HepG2 (cell line): ENCODE results near the gene KRTAP3-2. TPM values are rescaled to one million over a fixed set of nuclear protein-coding genes. Genes with fewer than 3 reads are reported as not detected.

ENCODE experiments used
- ATAC-seq: fragments of 200-7000 bp; cut with Tn5 transposase; 3 replicates; pipeline ENCODE4 v1.9.1; 2020; ENCODE audit warnings: mild to moderate bottlenecking, moderate library complexity
- BruUV-seq: library from RNA; stranded (reverse); fragments of 400-500 nt; replicated peaks from 2 replicates; lab custom pipeline; 2021; lab: Mats Ljungman, UMichigan
- CTCF ChIA-PET: fragments of 300-600 bp; formaldehyde crosslinking; extraction: SDS; loops from one replicate; lab custom pipeline; 2021; ENCODE audit warnings: low total read pairs, inconsistent platforms, low intra/inter-chr PET ratio; lab: Yijun Ruan, JAX
- POLR2A ChIA-PET: fragments of 350-600 bp; sonication (Branson Sonifier 250); formaldehyde crosslinking; loops from one replicate; lab custom pipeline; 2020; ENCODE audit warnings: antibody characterized with exemption, inconsistent platforms; lab: Yijun Ruan, JAX
- DNase-seq: peaks from one replicate; pipeline ENCODE4 v3.0.0-alpha.2; 2015; ENCODE audit warnings: low spot score
- FAIRE-seq: peaks from 3 replicates; lab custom pipeline; 2011; peaks lifted over from hg19 to GRCh38; lab: Jason Lieb, UNC
- H2AFZ ChIP-seq: one replicate; pipeline ENCODE4 v1.6.1; 2011; ENCODE audit warnings: low read length, inconsistent platforms
- H3K27ac ChIP-seq: fragments of 300-600 bp; 3 replicates; pipeline ENCODE4 v1.8.0; 2011; ENCODE audit warnings: mixed run types, mild to moderate bottlenecking, mixed read lengths, low read length, inconsistent platforms; ENCODE audit not compliant: insufficient read depth; ENCODE audit errors: extremely low read length
- H3K27me3 ChIP-seq, 2 experiments: fragments of 200-600 bp in 1 of 2; 2 replicates in 1 of 2; 3 replicates in 1 of 2; pipeline versions ENCODE4 v1.6.0 to v1.8.0; 2011; ENCODE audit warnings: low read length in 2 of 2, mild to moderate bottlenecking in 2 of 2, moderate library complexity in 2 of 2, inconsistent platforms in 1 of 2; ENCODE audit not compliant: insufficient read depth in 2 of 2, control insufficient read depth in 1 of 2
- H3K36me3 ChIP-seq, 2 experiments: fragments of 200-600 bp in 1 of 2; replicated peaks in 1 of 2; 2 replicates in 1 of 2; 3 replicates in 1 of 2; pipeline versions ENCODE4 v1.5.1 to v1.8.0; 2011; ENCODE audit warnings: low read length in 2 of 2, inconsistent platforms in 1 of 2; ENCODE audit not compliant: insufficient read depth in 2 of 2, control insufficient read depth in 1 of 2
- H3K4me1 ChIP-seq: 2 replicates; pipeline ENCODE4 v1.5.1; 2012; ENCODE audit warnings: low read length, inconsistent platforms; ENCODE audit not compliant: insufficient read depth
- H3K4me2 ChIP-seq: 2 replicates; pipeline ENCODE4 v1.6.0; 2011; ENCODE audit warnings: low read depth, low read length, inconsistent platforms
- H3K4me3 ChIP-seq, 3 experiments: fragments of 200-600 bp in 1 of 3; sonication (generic), shearing (Covaris generic) in 1 of 3; replicated peaks in 1 of 3; 2 replicates each; pipeline ENCODE4 v1.5.1; 2011 to 2016; ENCODE audit warnings: low read length in 3 of 3, inconsistent platforms in 2 of 3, low read depth in 2 of 3, mild to moderate bottlenecking in 2 of 3, control low read depth in 1 of 3, mixed read lengths in 1 of 3; ENCODE audit not compliant: insufficient read depth in 1 of 3
- H3K79me2 ChIP-seq: one replicate; pipeline ENCODE4 v1.6.1; 2011; ENCODE audit warnings: low read length, inconsistent platforms; ENCODE audit not compliant: insufficient read depth
- H3K9ac ChIP-seq: 2 replicates; pipeline ENCODE4 v1.6.0; 2011; ENCODE audit warnings: mild to moderate bottlenecking, low read depth, low read length, inconsistent platforms; ENCODE audit not compliant: insufficient read depth
- H3K9me3 ChIP-seq: 2 replicates; pipeline ENCODE4 v1.5.1; 2012; ENCODE audit warnings: mild to moderate bottlenecking, low read length
- H4K20me1 ChIP-seq: 2 replicates; pipeline ENCODE4 v1.6.0; 2011; ENCODE audit warnings: inconsistent platforms, mild to moderate bottlenecking, low read length, moderate library complexity; ENCODE audit not compliant: insufficient read depth
- CENPX ChIP-seq: sonication (generic); formaldehyde crosslinking; IDR thresholded peaks from 2 replicates; pipeline ENCODE4 v1.9.0; 2021; ENCODE audit warnings: mild to moderate bottlenecking, missing genetic modification reagents, moderate library complexity
- MAFF ChIP-seq: IDR thresholded peaks from 2 replicates; pipeline ENCODE4 v1.6.1; 2011; ENCODE audit warnings: low read depth, low read length, improper control_type of control experiment
- ZBTB38 ChIP-seq: sonication (generic); formaldehyde crosslinking; IDR thresholded peaks from 2 replicates; pipeline ENCODE4 v1.5.1; 2020; ENCODE audit warnings: mild to moderate bottlenecking, missing genetic modification reagents
- ZFYVE20 ChIP-seq: sonication (generic); formaldehyde crosslinking; IDR thresholded peaks from 2 replicates; pipeline ENCODE4 v1.8.0; 2023; ENCODE audit warnings: low read depth, mild to moderate bottlenecking, moderate library complexity, missing genetic modification reagents, borderline replicate concordance
- ZNF264 ChIP-seq: sonication (generic); formaldehyde crosslinking; IDR thresholded peaks from 2 replicates; pipeline ENCODE4 v1.4.0; 2020; ENCODE audit warnings: missing genetic modification reagents
- ZNF3 ChIP-seq: IDR thresholded peaks from 2 replicates; pipeline ENCODE4 v1.7.0; 2017; ENCODE audit warnings: inconsistent platforms
- ZNF629 ChIP-seq: sonication (generic); formaldehyde crosslinking; conservative IDR thresholded peaks from 2 replicates; pipeline ENCODE4 v1.5.0; 2020; ENCODE audit warnings: missing genetic modification reagents
- WGBS: methylation state at CpG from one replicate; pipeline ENCODE4 v1.1.6; 2017; ENCODE audit warnings: low lambda C conversion rate; 5-methylcytosine and 5-hydroxymethylcytosine counted together
- in situ Hi-C: cut with HindIII; loops from 2 replicates; pipeline ENCODE4 v1.10.0; 2017; ENCODE audit warnings: low pct_unique_long_range_greater_than_20kb; ENCODE audit not compliant: extremely low pct_ligation_motif_present
- intact Hi-C: fragments of 100-400 bp; cut with micrococcal nuclease; formaldehyde crosslinking; loops from one replicate; pipeline ENCODE4 v1.10.0; 2022; ENCODE audit not compliant: unreplicated experiment
- polyA plus RNA-seq, 8 experiments: library from polyadenylated mRNA; depleted of rRNA in 3 of 8; stranded (reverse) in 7 of 8; unstranded in 1 of 8; fragments of >200 nt; fragmentation: Illumina TruSeq in 4 of 8; extraction: Trizol in 4 of 8; gene quantifications; 2 replicates each; pipeline versions ENCODE4 v1.2.1 to v1.2.3, GENCODE V29; 2011 to 2016; ENCODE audit warnings: low read depth in 4 of 8, missing spikeins in 1 of 8, mixed read lengths in 1 of 8; ENCODE audit not compliant: insufficient read depth in 1 of 8
- total RNA-seq, 5 experiments: library from RNA; depleted of rRNA; stranded (reverse); fragments of >200 nt; fragmentation: Illumina TruSeq; extraction: Trizol; gene quantifications; 2 replicates each; pipeline ENCODE4 v1.2.3, GENCODE V29; 2016; ENCODE audit warnings: low read depth in 1 of 5
- TF ChIP-seq, protein P1 (sequence below): sonication (generic); formaldehyde crosslinking; IDR thresholded peaks from 2 replicates; pipeline ENCODE4; 2020; ENCODE audit warnings: missing genetic modification reagents, mild to moderate bottlenecking, borderline replicate concordance
- TF ChIP-seq, protein P2 (sequence below): sonication (generic); formaldehyde crosslinking; IDR thresholded peaks from 2 replicates; pipeline ENCODE4 v1.8.0; 2022; ENCODE audit warnings: mild to moderate bottlenecking, missing genetic modification reagents, moderate library complexity
- TF ChIP-seq, protein P3 (sequence below): sonication (generic); IDR thresholded peaks from 2 replicates; pipeline ENCODE4 v1.6.1; 2016; ENCODE audit warnings: low read depth, borderline replicate concordance
- TF ChIP-seq, protein P4 (sequence below): sonication (generic); formaldehyde crosslinking; conservative IDR thresholded peaks from 2 replicates; pipeline ENCODE4 v1.4.0; 2020; ENCODE audit warnings: missing genetic modification reagents

The KRTAP3-2 gene
- total and polyA plus RNA-seq, 2 of the 13 experiments (the other 11 are each of a cell fraction or from before 2014, with no cell fraction given): not detected

DNA sequence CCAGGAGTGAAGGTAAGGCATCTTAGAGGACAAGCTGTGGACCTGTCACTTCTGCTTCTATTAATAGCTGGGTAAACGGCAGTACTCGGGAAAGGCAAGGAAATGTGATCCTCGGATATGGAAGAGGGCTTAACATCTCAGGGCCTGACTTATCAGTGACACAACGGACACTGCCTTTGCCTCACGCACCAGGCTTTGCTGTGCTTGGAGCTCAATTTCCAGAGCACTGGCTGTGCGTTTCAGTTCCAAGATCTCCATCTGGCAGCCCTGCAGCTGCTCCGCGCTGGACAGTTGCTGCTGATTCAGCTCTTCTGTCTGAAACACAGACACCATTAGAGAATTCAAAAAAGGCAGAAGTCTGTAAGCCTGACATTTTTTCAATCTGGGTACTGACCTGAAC is 19.1 kb downstream of the KRTAP3-2 start (continued):
- 0 out of 2 replicates have a peak, but pooled peaks have one; percentile 35 for TF ChIP-seq MAFF
- peak; percentile 43; the same call in 1 of the 2 replicates for TF ChIP-seq ZBTB38 (CRISPR knock-in tag)

DNA sequence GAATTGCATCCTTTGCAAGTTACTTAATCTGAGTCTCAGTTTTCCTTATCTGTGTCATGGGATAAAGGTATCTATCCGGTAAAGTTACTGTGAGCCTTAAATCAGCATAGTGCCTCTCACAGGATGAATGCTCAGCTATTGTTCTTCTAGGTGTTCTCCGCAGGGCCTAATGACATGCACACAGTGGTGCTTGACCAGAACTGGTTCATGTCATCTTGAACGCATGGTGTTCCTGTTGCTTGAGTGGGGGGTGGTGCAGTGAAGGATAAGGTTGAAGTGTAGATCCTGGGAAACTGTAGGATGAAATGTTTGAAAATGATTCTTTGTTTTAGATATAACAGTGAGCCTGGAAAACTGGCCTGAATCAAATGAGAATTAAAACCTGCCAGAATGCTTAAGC is 19.6 kb downstream of the KRTAP3-2 start:
- Histone ChIP-seq H2AFZ (no peak overlapping the region), H3K27ac (no peak overlapping the region), H3K79me2 (no peaks in the 10 kb centered on the region), H3K27me3 (no peaks in the 10 kb centered on the region), H4K20me1 (no peaks in the 10 kb centered on the region), H3K4me1 (peaks cover 6% of the 10 kb centered on the region; the same call in 1 of the 2 replicates), H3K36me3 (no peaks in the 10 kb centered on the region), H3K9ac (no peak overlapping the region), H3K4me2 (no peak overlapping the region), H3K4me3 (no peak overlapping the region), H3K9me3 (no peaks in the 10 kb centered on the region)
- intact Hi-C loops (no loop called here), in situ Hi-C loops (no loop called here)
- CTCF ChIA-PET: no interaction called here
- no TSS peak for BruUV-seq
- ATAC-seq (no peak), FAIRE-seq (no peak), DNase-seq (no peak)
- POLR2A ChIA-PET: no interaction called here
- TF ChIP-seq ZFYVE20 (CRISPR knock-in tag) (no peak), ZNF629 (CRISPR knock-in tag) (peak; percentile 38; the same call in 1 of the 2 replicates), ZNF264 (no peak)
- WGBS: 82% methylated on average over 3 of the region's 3 CpGs

DNA sequence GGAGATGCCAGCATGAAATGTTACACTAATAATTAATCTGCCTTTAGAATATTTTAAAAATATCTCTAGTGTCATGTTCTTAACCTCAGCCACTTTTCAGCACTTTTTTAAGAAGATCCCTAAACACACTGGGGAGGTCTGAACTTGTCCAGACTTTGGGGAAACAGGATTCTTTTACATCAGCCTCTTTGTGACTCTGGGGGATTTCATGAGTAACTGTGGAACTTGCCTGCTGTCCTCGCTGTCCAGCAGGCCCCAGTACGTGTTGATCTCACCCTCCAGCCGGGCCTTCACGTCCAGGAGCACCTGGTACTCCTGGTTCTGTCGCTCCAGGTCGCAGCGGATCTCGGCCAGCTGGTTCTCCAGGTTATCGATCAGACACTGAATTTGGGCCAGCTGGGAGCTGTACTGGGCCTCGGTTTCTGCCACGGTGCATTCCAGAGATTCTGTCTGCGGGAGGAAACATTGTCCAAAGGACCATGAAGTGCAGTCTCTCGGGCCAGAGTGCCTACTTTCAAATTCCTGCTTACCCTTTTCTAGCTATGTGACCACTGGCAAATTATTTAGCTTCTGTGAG is 21.0 kb downstream of the KRTAP3-2 start:
- no peak overlapping the region for H3K4me2 ChIP-seq
- ATAC-seq (no peak), DNase-seq (no peak), FAIRE-seq (no peak)
- no peak overlapping the region for H3K27ac ChIP-seq
- H3K4me1 ChIP-seq: peaks cover 6% of the 10 kb centered on the region; the same call in 1 of the 2 replicates
- WGBS: 74% methylated on average over 13 of the region's 13 CpGs
- intact Hi-C loops (no loop called here), in situ Hi-C loops (no loop called here)
- BruUV-seq: no TSS peak
- H3K36me3 ChIP-seq: no peaks in the 10 kb centered on the region
- no peak overlapping the region for H2AFZ ChIP-seq
- H3K4me3 ChIP-seq: no peak overlapping the region
- POLR2A ChIA-PET: no interaction called here
- H3K27me3 ChIP-seq: no peaks in the 10 kb centered on the region
- H4K20me1 ChIP-seq: no peaks in the 10 kb centered on the region
- H3K9ac ChIP-seq: no peak overlapping the region
- H3K79me2 ChIP-seq: no peaks in the 10 kb centered on the region
- no peaks in the 10 kb centered on the region for H3K9me3 ChIP-seq
- CTCF ChIA-PET: no interaction called here
- TF ChIP-seq ZNF3 (no peak), CENPX (no peak)
- TF ChIP-seq, protein P1, sequence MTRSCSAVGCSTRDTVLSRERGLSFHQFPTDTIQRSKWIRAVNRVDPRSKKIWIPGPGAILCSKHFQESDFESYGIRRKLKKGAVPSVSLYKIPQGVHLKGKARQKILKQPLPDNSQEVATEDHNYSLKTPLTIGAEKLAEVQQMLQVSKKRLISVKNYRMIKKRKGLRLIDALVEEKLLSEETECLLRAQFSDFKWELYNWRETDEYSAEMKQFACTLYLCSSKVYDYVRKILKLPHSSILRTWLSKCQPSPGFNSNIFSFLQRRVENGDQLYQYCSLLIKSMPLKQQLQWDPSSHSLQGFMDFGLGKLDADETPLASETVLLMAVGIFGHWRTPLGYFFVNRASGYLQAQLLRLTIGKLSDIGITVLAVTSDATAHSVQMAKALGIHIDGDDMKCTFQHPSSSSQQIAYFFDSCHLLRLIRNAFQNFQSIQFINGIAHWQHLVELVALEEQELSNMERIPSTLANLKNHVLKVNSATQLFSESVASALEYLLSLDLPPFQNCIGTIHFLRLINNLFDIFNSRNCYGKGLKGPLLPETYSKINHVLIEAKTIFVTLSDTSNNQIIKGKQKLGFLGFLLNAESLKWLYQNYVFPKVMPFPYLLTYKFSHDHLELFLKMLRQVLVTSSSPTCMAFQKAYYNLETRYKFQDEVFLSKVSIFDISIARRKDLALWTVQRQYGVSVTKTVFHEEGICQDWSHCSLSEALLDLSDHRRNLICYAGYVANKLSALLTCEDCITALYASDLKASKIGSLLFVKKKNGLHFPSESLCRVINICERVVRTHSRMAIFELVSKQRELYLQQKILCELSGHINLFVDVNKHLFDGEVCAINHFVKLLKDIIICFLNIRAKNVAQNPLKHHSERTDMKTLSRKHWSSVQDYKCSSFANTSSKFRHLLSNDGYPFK: no peak
- TF ChIP-seq, protein P2, sequence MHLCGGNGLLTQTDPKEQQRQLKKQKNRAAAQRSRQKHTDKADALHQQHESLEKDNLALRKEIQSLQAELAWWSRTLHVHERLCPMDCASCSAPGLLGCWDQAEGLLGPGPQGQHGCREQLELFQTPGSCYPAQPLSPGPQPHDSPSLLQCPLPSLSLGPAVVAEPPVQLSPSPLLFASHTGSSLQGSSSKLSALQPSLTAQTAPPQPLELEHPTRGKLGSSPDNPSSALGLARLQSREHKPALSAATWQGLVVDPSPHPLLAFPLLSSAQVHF (CRISPR knock-in tag): no peak
- TF ChIP-seq, protein P3, sequence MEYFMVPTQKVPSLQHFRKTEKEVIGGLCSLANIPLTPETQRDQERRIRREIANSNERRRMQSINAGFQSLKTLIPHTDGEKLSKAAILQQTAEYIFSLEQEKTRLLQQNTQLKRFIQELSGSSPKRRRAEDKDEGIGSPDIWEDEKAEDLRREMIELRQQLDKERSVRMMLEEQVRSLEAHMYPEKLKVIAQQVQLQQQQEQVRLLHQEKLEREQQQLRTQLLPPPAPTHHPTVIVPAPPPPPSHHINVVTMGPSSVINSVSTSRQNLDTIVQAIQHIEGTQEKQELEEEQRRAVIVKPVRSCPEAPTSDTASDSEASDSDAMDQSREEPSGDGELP: no peak
- TF ChIP-seq, protein P4, sequence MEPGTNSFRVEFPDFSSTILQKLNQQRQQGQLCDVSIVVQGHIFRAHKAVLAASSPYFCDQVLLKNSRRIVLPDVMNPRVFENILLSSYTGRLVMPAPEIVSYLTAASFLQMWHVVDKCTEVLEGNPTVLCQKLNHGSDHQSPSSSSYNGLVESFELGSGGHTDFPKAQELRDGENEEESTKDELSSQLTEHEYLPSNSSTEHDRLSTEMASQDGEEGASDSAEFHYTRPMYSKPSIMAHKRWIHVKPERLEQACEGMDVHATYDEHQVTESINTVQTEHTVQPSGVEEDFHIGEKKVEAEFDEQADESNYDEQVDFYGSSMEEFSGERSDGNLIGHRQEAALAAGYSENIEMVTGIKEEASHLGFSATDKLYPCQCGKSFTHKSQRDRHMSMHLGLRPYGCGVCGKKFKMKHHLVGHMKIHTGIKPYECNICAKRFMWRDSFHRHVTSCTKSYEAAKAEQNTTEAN (CRISPR knock-in tag): no peak
